ENCODE data around the gene ADRA2C. TPM values are rescaled to one million over a fixed set of nuclear protein-coding genes. Genes with fewer than 3 reads are reported as not detected.

ADRA2C gene
- total and polyA plus RNA-seq, 2 of the 13 experiments (the other 11 are each of a cell fraction or from before 2014, with no cell fraction given): 15.4 to 69.7 TPM

- TF ChIP-seq ZNF710 (CRISPR knock-in tag; IDR thresholded peaks at IDR 0.05; ENCODE audit: borderline replicate concordance): no peak
These were observed 23.6 kb upstream of the ADRA2C start (continued) for GRCh38 chr4:3742610-3743009.

GRCh38 chr4:3744232-3744631 lies 22.0 kb upstream of the ADRA2C start:
- POLR2A ChIA-PET: no interaction called here
- H3K9me3 ChIP-seq (ENCODE audit: low read length): 0 out of 2 replicates have a peak, but pooled peaks cover 5% of the 10 kb centered on the region
- H3K4me1 ChIP-seq (ENCODE audit: insufficient read depth, low read length): no peaks in the 10 kb centered on the region
- ATAC-seq (no peak), DNase-seq (ENCODE audit: low spot score) (no peak), FAIRE-seq (no peak)
- in situ Hi-C loops (cut with HindIII; ENCODE audit: extremely low pct_ligation_motif_present, low pct_unique_long_range_greater_than_20kb): no loop called here
- 46% methylated on average over 15 of the region's 22 CpGs for WGBS (ENCODE audit: low lambda C conversion rate)
- no peak overlapping the region for H3K4me3 ChIP-seq (replicated peaks in 1 of 3; ENCODE audit: insufficient read depth in 1 of 3, low read depth in 2 of 3, low read length in 3 of 3)
- peaks cover 8 to 71% of the 10 kb centered on the region in 2 experiments for H3K27me3 ChIP-seq (ENCODE audit: control insufficient read depth in 1 of 2, insufficient read depth in 2 of 2, low read length in 2 of 2)
- no peaks in the 10 kb centered on the region for H3K36me3 ChIP-seq (replicated peaks in 1 of 2; ENCODE audit: control insufficient read depth in 1 of 2, insufficient read depth in 2 of 2, low read length in 2 of 2)
- intact Hi-C loops (cut with micrococcal nuclease; ENCODE audit: unreplicated experiment): no loop called here
- H3K4me2 ChIP-seq (ENCODE audit: low read depth, low read length): no peak overlapping the region
- no peaks in the 10 kb centered on the region for H4K20me1 ChIP-seq (ENCODE audit: insufficient read depth, low read length)
- H3K9ac ChIP-seq (ENCODE audit: insufficient read depth, low read depth, low read length): no peak overlapping the region
- no peak overlapping the region for H3K27ac ChIP-seq (ENCODE audit: extremely low read length, insufficient read depth, low read length)
- no TSS peak for BruUV-seq (replicated peaks)
- no peaks in the 10 kb centered on the region for H3K79me2 ChIP-seq (ENCODE audit: insufficient read depth, low read length)
- CTCF ChIA-PET (ENCODE audit: low intra/inter-chr PET ratio, low total read pairs): no interaction called here
- no peak overlapping the region for H2AFZ ChIP-seq (ENCODE audit: low read length)
- no peak for TF ChIP-seq PAX8 (CRISPR knock-in tag; IDR thresholded peaks at IDR 0.05; ENCODE audit: borderline replicate concordance)
- no peak for TF ChIP-seq ZNF780A (CRISPR knock-in tag; IDR thresholded peaks at IDR 0.05)
- no peak for TF ChIP-seq DMAP1 (CRISPR knock-in tag; IDR thresholded peaks at IDR 0.05)
- TF ChIP-seq KDM5B (CRISPR knock-in tag; IDR thresholded peaks at IDR 0.05; ENCODE audit: borderline replicate concordance): no peak
- TF ChIP-seq TBL1XR1 (IDR thresholded peaks at IDR 0.05; ENCODE audit: borderline replicate concordance, low read length, partially characterized antibody): no peak

Measured in HepG2 (cell line).